ENCODE measurements around the gene PACS2.

DNA sequence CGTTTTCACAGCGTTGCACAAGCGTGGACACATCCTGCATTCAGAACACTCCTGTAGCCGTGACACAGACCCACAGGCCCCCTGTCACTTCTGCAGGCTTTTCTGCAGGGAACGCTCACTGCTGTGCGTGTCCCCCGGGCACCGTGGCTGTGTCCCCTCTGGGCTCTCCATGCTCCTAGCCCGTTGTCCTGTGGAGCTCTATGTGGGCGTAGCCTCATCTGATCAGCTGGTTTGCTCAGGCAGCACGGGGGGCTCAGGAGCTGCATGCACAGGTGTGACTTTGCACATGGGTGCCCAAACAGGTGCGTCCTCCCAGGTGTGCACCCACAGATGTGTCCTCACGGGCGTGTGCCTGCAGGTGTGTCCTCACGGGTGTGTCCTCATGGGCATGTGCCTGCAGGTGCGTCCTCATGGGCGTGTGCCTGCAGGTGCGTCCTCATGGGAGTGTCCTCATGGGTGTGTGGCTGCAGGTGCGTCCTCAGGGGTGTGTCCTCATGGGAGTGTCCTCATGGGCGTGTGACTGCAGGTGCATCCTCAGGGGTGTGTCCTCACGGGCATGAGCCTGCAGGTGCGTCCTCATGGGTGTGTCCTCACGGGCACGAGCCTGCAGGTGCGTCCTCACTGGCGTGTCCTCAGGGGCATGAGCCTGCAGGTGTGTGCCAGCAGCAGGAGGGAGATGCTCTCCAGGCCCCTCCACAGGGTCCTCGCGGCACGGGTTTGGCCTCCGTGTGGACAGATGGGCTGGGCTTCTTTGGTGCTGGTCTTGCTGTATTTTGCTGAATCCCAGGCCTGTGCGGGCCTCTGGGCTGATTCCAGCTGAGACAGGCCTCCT, 122.6 kb downstream of the PACS2 start:
- TF ChIP-seq, protein P1, sequence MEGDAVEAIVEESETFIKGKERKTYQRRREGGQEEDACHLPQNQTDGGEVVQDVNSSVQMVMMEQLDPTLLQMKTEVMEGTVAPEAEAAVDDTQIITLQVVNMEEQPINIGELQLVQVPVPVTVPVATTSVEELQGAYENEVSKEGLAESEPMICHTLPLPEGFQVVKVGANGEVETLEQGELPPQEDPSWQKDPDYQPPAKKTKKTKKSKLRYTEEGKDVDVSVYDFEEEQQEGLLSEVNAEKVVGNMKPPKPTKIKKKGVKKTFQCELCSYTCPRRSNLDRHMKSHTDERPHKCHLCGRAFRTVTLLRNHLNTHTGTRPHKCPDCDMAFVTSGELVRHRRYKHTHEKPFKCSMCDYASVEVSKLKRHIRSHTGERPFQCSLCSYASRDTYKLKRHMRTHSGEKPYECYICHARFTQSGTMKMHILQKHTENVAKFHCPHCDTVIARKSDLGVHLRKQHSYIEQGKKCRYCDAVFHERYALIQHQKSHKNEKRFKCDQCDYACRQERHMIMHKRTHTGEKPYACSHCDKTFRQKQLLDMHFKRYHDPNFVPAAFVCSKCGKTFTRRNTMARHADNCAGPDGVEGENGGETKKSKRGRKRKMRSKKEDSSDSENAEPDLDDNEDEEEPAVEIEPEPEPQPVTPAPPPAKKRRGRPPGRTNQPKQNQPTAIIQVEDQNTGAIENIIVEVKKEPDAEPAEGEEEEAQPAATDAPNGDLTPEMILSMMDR (IDR thresholded peaks at IDR 0.05) = no peak
- no peak for TF ChIP-seq POLR2AphosphoS5 (IDR thresholded peaks at IDR 0.05)

Data from prostate gland (tissue), 2 donors.